Gastrocnemius medialis (tissue), 4 donors: ENCODE data around the gene PPM1J.

ENCODE experiments used
- CTCF ChIP-seq, 5 experiments: fragments of 450-650 bp in 3 of 5; fragments of 200-600 bp in 2 of 5; sonication (generic) in 2 of 5; IDR thresholded peaks in 4 of 5; conservative IDR thresholded peaks in 1 of 5; 1 replicate in 4 of 5; 2 replicates in 1 of 5; pipeline ENCODE4 v1.5.1; 2016 to 2019; ENCODE audit warnings: antibody characterized with exemption in 5 of 5, mild to moderate bottlenecking in 3 of 5, moderate library complexity in 3 of 5
- POLR2A ChIP-seq, 2 donors: fragments of 450-650 bp; IDR thresholded peaks; one replicate each; pipeline ENCODE4 v1.6.1; 2017; ENCODE audit warnings: antibody characterized with exemption in 2 of 2, mild to moderate bottlenecking in 2 of 2, moderate library complexity in 2 of 2

- TF ChIP-seq CTCF (IDR thresholded peaks at IDR 0.05 in 4 of 5, conservative IDR thresholded peaks at IDR 0.05 in 1 of 5), result no peak
- TF ChIP-seq POLR2A (IDR thresholded peaks at IDR 0.05), result no peak
Observed at GRCh38 chr1:112731451-112731850, 16.3 kb upstream of the PPM1J start.
